Astrocyte of the spinal cord (primary cell): ENCODE results near the gene GAN.

ENCODE experiments used
- DNase-seq: peaks from one replicate; pipeline ENCODE4 v3.0.0; 2011; ENCODE audit warnings: low read depth, low spot score
- H3K4me3 ChIP-seq: 2 replicates; pipeline ENCODE4 v1.5.1; 2011; ENCODE audit warnings: low read depth, mild to moderate bottlenecking, low read length, moderate library complexity
- in situ Hi-C: cut with HindIII; loops from 2 replicates; pipeline ENCODE4 v1.10.0; 2017; ENCODE audit warnings: low sequenced_read_pairs
- TF ChIP-seq, protein P1 (sequence below): IDR thresholded peaks from 2 replicates; pipeline ENCODE4 v1.5.1; 2012; ENCODE audit warnings: low read depth, mild to moderate bottlenecking, low read length, inconsistent platforms

GAN gene

DNA sequence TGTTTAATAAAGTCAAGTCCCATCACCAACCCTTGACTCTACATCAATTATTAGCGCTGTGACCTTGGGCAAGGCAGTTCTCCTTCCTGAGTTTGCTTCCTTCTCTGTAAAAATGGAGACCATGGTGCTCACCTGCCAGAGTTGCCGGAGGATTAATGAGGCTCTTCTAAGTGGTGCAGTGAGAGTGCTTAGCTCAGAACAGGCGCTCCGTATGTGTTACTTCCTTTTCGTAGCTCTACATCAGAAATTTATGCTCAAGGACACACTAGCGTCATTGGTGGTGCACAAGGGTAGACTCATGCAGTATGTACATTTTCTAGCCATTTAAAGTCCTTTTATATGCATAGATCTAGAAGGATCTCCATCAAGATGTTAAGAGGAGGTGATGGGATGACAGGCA lies 112.5 kb downstream of the GAN start:
- TF ChIP-seq, protein P1, sequence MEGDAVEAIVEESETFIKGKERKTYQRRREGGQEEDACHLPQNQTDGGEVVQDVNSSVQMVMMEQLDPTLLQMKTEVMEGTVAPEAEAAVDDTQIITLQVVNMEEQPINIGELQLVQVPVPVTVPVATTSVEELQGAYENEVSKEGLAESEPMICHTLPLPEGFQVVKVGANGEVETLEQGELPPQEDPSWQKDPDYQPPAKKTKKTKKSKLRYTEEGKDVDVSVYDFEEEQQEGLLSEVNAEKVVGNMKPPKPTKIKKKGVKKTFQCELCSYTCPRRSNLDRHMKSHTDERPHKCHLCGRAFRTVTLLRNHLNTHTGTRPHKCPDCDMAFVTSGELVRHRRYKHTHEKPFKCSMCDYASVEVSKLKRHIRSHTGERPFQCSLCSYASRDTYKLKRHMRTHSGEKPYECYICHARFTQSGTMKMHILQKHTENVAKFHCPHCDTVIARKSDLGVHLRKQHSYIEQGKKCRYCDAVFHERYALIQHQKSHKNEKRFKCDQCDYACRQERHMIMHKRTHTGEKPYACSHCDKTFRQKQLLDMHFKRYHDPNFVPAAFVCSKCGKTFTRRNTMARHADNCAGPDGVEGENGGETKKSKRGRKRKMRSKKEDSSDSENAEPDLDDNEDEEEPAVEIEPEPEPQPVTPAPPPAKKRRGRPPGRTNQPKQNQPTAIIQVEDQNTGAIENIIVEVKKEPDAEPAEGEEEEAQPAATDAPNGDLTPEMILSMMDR, result no peak
- no peak for DNase-seq
- in situ Hi-C loops, result no loop called here
- H3K4me3 ChIP-seq, result no peak overlapping the region

DNA sequence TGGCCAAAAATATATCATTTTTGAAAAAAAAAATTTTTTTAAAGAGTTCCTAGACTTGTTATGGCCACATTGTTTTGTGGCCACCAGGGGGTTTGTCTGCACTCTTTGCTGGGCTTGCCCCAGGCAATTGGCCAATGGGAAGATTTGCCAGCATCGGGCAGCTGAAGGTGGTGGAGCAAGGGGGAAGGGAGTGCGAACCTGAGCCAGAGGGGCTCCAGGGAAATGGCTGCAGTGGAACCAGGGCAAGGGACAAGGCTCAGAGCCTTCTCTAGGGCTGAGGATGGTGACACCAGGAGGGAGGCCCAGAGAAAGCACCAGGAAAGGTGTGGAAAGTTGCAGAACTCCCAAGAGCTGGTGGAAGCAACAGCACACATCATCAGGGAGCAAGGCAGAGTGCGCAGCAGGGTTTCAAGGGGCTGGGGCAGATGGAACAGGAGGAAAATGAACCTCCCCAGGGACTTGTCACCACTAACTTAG lies 114.3 kb downstream of the GAN start:
- in situ Hi-C loops, result no loop called here
- TF ChIP-seq, protein P1, result peak; percentile 55
- DNase-seq, result no peak
- no peak overlapping the region for H3K4me3 ChIP-seq

DNA sequence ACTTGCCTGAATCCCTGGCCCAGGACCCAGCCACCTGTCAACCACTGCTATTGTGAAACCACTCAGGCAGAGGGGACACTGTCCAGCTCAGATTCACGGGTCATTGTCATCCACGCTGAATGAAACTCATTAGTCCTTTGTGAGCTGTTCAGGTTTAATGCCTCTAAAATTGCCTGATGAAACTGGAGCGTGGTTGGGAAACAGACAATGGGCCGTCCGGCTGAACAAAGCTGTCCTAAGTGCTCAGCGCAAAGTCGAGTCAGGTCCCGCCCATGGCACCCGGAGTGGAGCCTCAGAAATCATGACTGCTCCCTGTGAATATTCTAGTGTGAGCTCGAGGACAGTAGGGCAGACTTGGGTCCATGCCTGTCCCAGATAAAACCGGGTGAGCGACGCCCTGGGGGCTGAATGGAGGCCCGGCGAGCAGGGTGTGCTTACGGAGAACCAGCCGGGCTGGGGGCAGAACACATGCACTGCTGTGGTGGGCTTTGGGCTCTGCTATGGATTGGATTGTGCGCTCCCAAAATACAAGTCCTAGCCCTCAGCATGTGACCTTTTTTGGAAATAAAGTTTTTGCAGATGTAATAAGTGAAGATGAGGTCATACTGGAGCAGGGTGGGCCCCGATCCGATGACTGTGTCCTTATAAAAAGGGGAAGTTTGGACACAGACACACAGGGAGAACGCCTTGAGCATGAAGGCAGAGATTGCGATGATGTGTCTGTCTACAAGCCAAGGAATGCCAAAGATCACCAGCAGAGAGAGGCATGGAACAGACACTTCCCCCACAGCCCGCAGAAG lies 117.0 kb downstream of the GAN start:
- H3K4me3 ChIP-seq, result no peak overlapping the region
- DNase-seq, result peak; percentile 60
- TF ChIP-seq, protein P1, result no peak
- in situ Hi-C loops, result no loop called here

DNA sequence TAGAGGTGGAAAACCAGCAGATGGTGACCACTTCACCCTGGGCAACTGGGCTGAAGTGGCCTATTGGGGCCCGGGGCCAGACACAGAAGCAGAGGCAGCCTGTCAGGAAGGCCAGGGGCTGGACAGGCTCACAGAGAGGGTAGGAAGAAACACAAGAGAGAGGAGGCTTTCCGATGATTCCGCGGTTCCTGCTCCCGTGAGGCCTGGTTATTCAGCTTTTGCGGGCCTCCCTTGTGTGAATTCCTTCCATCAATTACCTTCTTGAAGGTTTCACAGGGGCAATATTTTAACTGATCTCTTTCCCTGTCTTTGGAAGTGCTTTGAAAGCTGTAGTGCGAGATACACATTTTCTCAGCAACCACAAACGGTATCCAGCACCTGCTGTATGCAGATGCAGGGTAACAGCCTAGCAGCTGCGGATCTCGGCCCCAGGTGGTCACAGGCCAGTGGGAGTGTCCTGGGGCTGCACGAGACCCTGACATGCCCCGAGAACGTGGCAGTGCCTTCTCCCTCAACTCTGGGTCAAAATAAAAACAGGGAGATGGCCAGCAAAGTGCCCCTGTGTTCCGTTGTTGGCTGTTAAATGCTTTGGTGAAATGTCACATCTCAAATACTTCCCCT lies 118.3 kb downstream of the GAN start:
- DNase-seq, result no peak
- no peak overlapping the region for H3K4me3 ChIP-seq
- in situ Hi-C loops, result no loop called here
- TF ChIP-seq, protein P1, result no peak

DNA sequence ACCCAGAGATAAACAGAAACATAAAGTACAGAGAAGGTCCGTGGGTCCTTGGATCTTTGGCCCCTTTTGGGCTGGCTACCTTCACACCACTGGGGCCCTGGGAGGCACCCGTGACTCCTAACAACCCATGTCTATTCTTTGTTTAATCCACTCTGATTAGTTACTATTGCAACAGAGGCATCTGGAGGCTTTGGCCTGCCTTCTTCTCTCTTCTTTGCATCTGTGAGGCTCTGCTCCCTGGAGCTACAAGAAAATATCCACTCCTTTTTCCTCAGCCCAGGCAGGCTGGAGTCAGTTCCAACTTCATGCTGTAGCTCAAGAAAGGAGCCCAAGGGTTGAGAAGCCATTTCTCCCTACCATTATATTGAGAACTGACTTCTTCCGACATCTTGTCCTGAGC lies 120.3 kb downstream of the GAN start:
- DNase-seq, result no peak
- TF ChIP-seq, protein P1, result no peak
- no peak overlapping the region for H3K4me3 ChIP-seq
- in situ Hi-C loops, result no loop called here

GRCh38 chr16:81435567-81435966 lies 120.8 kb downstream of the GAN start:
- no peak overlapping the region for H3K4me3 ChIP-seq
- TF ChIP-seq, protein P1, result no peak
- in situ Hi-C loops, result no loop called here
- DNase-seq, result no peak
